Measurements from ENCODE around the gene NCKAP5. TPM values are rescaled to one million over a fixed set of nuclear protein-coding genes. Genes with fewer than 3 reads are reported as not detected.
A peak's percentile ranks its signal among the peaks of the same experiment; 100 is the strongest.

NCKAP5 gene
- polyA plus RNA-seq, 4 donors = 3.1 to 8.4 (median 7.2) TPM

GRCh38 chr2:133177196-133177595 lies 391.1 kb downstream of the NCKAP5 start:
- no peak for DNase-seq (ENCODE audit: low read depth in 4 of 4, low spot score in 3 of 4)

GRCh38 chr2:133175926-133176325 lies 392.3 kb downstream of the NCKAP5 start:
- no peak for DNase-seq (ENCODE audit: low read depth in 4 of 4, low spot score in 3 of 4)

- no peak for DNase-seq (ENCODE audit: low read depth in 4 of 4, low spot score in 3 of 4)
These were observed 395.0 kb downstream of the NCKAP5 start for GRCh38 chr2:133173224-133173623.

- peak; percentile 25 to 60 (median 52) for DNase-seq (ENCODE audit: low read depth in 4 of 4, low spot score in 3 of 4)
These were observed 396.8 kb downstream of the NCKAP5 start for GRCh38 chr2:133171393-133172004.

GRCh38 chr2:133169274-133169912 lies 398.9 kb downstream of the NCKAP5 start:
- no peak for DNase-seq (ENCODE audit: low read depth in 4 of 4, low spot score in 3 of 4)

- DNase-seq (ENCODE audit: low read depth in 4 of 4, low spot score in 3 of 4) = no peak
These were observed 400.3 kb downstream of the NCKAP5 start for GRCh38 chr2:133167990-133168389.

- no peak for DNase-seq (ENCODE audit: low read depth in 4 of 4, low spot score in 3 of 4)
These were observed 401.0 kb downstream of the NCKAP5 start for GRCh38 chr2:133167223-133167622.

- no peak for DNase-seq (ENCODE audit: low read depth in 4 of 4, low spot score in 3 of 4)
These were observed 402.2 kb downstream of the NCKAP5 start for GRCh38 chr2:133166031-133166430.

- DNase-seq (ENCODE audit: low read depth in 4 of 4, low spot score in 3 of 4) = no peak
These were observed 405.2 kb downstream of the NCKAP5 start for GRCh38 chr2:133163111-133163510.

GRCh38 chr2:133158442-133158841 lies 409.8 kb downstream of the NCKAP5 start:
- no peak for DNase-seq (ENCODE audit: low read depth in 4 of 4, low spot score in 3 of 4)

- DNase-seq (ENCODE audit: low read depth in 4 of 4, low spot score in 3 of 4) = no peak
These were observed 410.2 kb downstream of the NCKAP5 start for GRCh38 chr2:133158024-133158423.

GRCh38 chr2:133157141-133157540 lies 411.1 kb downstream of the NCKAP5 start:
- no peak for DNase-seq (ENCODE audit: low read depth in 4 of 4, low spot score in 3 of 4)

- DNase-seq (ENCODE audit: low read depth in 4 of 4, low spot score in 3 of 4) = no peak
These were observed 415.5 kb downstream of the NCKAP5 start for GRCh38 chr2:133152801-133153200.

GRCh38 chr2:133148187-133148586 lies 420.1 kb downstream of the NCKAP5 start:
- DNase-seq (ENCODE audit: low read depth in 4 of 4, low spot score in 3 of 4) = no peak

GRCh38 chr2:133146893-133147292 lies 421.4 kb downstream of the NCKAP5 start:
- no peak for DNase-seq (ENCODE audit: low read depth in 4 of 4, low spot score in 3 of 4)

GRCh38 chr2:133143645-133144044 lies 424.6 kb downstream of the NCKAP5 start:
- DNase-seq (ENCODE audit: low read depth in 4 of 4, low spot score in 3 of 4) = no peak

- DNase-seq (ENCODE audit: low read depth in 4 of 4, low spot score in 3 of 4) = no peak
These were observed 426.2 kb downstream of the NCKAP5 start for GRCh38 chr2:133142087-133142486.

- no peak for DNase-seq (ENCODE audit: low read depth in 4 of 4, low spot score in 3 of 4)
These were observed 427.6 kb downstream of the NCKAP5 start for GRCh38 chr2:133140620-133141019.

GRCh38 chr2:133139847-133140533 lies 428.3 kb downstream of the NCKAP5 start:
- DNase-seq (ENCODE audit: low read depth in 4 of 4, low spot score in 3 of 4) = no peak

GRCh38 chr2:133138693-133139092 lies 429.6 kb downstream of the NCKAP5 start:
- DNase-seq (ENCODE audit: low read depth in 4 of 4, low spot score in 3 of 4) = no peak

GRCh38 chr2:133135035-133135654 lies 433.1 kb downstream of the NCKAP5 start:
- no peak for DNase-seq (ENCODE audit: low read depth in 4 of 4, low spot score in 3 of 4)
